SHP77 (cell line): ENCODE measurements around the gene EFNB2.

Source experiments
- DNase-seq, 2 experiments: peaks; one replicate each; lab custom pipeline; 2025; lab: John Stamatoyannopoulos, UW

EFNB2 gene

DNA sequence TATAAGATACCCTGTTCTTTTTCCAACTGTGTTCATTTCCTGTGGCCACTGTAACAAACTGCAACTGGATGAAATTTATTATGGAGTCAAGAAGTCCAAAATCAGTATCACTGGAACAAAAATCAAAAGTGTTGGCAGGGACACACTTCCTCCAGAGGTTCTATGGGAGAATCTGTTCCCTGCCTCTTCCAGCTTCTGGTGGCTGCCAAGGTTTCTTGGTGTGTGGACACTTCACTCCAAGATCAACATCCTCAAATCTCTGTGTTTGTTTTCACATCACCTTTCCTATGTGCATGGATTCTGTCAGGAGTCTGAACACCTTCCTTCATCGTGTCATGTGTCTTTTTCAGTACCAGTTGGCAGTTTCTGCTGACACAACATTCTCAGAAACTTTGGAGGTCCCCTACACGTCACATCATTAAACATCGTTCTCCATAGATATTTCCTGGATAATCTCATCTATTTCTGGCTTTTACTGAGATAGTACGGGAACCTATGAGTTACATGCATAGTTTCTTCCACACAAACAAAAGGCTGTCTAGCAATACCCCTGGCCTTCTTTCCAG, 15.2 kb upstream of the EFNB2 start:
- DNase-seq, result no peak

DNA sequence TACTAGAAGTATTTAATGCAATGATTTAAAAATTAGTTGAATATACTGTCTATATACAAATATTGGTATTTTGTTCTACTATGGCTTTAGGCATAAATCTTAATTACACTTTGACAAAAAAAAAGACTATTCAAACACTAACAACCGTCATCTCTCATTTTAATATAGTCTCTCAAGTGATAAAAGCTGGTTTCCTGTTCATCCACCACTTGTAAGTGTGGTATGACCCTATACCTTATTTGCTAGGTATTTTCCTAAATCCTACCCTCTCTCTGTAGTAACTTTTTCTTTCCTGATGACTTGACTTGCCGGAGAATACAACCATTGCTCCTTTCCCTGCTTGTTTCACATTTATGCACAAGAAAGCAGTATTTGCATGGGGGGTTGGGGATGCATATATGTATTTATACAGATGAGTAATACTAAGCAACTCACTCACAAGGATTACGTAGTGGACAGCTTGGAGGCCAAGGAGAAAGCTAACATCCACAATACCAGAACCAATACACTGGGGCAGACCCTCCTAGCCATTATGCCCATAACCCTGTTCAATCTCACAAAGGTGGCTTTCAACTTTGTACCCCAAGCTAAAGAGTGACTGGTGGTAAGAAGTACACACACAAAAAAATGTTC, 12.7 kb upstream of the EFNB2 start:
- DNase-seq, result no peak

- no peak for DNase-seq
Observed at GRCh38 chr13:106541826-106542225, 6.4 kb upstream of the EFNB2 start.

- DNase-seq, result no peak
Observed at GRCh38 chr13:106540613-106541012, 5.2 kb upstream of the EFNB2 start.

GRCh38 chr13:106537521-106537920, 2.1 kb upstream of the EFNB2 start:
- DNase-seq, result no peak

DNA sequence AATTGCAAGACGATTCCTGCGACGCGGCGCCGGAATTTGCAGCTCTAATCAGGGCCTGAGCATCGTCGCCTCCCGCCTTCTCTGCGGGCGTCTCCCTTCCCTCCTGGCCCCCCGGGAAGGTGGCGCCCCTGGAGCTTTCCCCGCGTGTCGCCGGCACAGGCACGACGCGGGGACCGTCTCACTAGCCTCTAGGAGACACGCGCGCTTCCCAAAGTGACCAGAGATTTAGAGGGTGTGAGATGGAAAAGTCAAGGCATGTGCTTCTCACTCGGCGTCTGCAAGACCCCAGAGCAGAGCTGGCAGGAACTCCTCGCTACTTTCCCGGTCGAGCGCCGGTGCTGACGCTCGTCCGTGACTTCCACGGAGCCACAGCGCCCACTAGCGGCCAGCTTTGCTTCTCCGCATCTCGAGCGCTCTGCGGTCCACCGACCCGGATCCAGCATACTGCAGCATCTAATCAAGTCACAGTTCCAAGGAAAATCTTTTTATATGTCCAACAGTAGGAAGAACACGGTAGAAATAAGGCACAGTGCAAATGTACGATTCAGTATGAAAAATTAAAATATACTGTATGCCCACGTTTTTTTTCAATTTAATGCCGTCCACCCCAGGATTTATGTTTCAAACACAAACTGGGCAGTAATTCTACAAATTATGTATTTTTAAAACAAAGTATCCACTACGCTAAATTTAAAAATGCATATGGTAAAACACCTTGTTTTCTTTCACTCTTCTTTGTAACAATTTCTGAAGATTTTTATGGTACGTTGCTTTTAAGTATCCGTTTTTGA, 977 bp upstream of the EFNB2 start:
- DNase-seq, result peak; percentile 82 to 89

DNA sequence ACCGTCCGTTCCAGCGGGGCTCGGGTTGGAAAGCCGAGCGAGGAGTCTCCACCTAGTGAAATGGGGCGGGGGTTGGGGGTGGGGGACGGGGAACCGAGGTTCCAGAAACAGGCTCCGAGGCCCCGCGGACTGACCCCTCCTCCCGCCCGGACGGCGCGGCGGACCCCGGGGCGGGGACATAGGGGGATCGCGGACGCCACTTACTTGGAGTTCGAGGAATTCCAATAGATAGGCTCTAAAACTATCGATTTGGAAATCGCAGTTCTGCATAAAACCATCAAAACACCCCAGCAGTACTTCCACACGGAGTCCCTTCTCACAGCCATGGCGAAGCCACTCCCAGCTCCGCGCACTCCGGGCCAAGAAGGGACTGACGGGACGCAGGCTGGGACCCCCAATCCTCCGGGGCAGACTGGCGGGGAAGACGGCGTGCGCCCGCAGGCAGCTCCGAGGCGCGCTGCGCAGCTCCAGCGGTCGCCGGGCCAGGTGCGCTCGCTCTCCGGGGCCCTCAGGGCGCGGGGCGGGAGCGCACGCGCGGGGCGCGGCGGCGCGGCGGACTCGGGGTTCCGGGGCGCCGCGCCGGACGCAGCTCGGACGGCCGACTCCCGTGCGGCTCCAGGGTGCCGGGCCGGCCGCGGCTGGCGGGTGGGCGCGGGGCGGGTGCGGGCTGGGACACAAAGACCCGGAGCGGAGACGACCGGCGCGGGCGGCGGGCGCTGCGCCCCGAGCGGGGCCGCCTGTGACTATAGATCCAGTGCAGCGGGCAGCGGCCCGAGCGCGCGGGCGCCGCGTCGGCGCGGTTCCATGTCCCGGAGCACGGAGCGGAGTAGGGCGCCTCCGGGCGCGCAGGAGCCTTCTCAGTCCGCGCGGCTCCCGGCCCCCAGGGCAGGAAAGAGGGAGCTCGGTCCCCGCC, 567 bp downstream of the EFNB2 start:
- DNase-seq, result no peak

- DNase-seq, result peak; percentile 35 to 40
Observed at GRCh38 chr13:106533943-106534638, 1.4 kb downstream of the EFNB2 start.

DNA sequence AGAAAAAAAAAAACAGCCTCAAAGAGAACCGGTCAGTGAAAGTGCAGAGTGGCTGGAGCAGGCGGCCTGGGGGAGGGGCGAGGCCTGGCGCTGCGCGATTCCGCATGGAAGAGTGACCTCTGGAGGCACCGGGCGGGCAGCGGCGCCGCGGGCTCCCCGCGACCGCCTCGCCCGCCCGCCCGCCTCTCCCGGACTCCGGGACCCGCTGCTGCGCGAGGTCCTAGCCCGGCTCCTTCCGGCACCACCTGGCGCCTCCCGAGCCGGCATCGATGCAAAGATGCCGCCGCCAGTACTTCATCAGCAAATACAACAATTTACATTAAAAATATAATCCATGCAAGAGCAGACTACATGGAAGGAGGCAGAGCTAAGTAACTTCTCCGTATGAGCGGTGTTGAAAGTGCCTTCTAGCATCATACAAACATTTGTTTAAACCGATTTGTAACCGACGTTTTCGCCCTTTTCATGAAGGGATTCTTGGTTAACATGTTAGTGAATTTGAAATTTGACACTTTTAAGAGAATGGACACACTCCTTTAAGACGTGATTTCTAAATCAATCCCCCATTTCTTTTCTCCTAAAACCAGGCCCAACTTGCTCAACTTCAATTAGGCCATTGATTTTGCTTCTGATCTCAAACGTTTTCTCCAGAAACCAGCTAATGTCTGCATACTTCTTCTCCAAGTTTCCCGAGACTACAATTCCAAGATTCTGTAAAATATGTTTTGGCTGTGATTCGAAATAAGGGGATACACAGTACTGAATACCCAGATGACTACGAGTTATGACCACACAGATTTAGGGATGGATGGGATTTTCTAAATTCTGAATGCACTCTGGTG, 2.1 kb downstream of the EFNB2 start:
- DNase-seq, result peak; percentile 61 to 86

GRCh38 chr13:106532111-106532929, 3.1 kb downstream of the EFNB2 start:
- DNase-seq, result no peak

DNA sequence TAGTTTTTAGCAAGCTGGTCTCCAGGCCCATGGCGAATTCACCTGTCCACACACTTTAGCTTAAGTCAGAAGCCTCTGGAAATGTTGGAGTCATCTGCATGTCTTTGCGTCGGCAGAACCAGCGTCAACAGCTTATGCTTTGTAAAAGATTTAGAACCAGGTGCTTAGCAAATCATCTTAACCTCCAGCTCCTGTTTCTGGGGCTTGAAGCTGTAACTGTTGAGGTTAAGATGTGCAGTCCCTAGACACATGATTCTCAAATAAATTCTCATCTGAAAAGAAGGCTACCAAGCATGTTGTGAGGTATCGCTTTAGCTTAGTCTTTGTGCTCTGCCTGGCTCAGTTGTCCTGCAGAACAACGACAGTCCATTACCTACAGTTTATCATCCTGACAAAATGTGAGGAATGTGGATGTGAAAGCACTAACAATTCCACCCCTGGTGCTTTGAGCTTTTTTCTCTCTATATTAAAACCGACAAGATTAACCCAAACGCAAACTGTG, 4.4 kb downstream of the EFNB2 start:
- DNase-seq, result no peak

DNA sequence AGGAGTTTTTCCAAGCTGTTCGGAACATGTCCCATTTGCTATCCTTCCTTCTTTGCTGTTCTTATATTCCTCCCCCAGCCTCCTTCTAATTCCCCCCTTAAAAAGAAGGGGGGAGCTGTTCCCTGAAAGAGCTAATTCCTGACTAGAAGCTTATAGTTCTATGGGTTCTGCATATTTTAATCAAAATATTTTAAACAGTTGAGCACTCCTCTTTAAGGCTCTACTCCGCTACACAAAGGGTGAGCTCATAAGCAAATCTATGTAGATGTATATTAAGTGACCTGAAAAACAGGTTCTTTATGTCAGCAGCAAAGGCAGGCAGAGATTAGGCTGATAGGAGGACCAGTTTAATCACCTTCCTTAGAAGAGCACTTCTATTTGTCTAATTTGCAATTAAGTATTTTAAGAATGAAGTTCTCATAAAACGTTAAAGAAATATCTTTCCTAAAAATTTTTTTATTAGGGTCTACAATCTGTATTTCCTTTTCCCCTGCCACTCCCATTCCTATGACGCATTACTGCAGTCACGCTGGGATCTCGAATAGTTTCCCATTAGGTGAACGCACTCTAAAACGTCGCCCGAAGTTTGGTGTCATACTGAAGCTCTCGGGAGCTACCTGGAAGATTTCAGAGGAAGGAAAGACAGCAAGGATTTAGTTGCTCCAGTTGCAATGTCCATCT, 5.2 kb downstream of the EFNB2 start:
- DNase-seq, result no peak

DNA sequence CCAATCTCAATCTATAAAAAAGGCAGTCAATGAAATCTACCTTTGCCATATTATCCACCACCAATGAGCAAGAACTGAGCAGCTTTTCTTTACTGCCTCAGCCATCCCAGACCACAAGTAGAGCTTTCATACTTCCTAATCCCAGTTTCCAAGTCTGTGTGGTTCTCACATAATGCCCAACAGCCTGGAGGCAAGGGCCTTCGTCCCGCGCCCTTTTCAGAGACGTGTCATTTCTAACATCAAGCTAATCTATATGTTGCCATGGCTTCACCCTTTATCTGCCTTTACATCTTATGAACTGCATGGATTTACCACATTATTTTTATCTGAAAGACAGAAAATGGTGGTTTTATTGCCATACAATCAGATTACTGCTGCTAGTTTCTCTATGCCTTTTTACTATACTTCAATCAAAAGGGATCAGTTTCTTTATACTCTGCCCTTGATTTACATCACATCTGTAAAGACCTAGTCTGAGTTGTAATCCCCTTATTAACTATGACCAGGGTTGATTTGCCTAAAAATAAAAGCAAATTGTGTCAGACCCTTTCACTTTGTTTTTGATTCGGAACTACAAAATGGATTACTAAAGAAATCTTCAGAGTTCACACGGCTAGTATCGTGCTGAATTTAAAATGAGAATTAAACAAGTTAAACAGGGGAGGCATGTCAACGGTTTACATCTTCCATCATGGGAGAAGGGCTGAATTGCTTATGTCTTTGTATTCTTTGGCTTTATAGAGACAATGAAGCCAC, 5.9 kb downstream of the EFNB2 start:
- no peak for DNase-seq

DNA sequence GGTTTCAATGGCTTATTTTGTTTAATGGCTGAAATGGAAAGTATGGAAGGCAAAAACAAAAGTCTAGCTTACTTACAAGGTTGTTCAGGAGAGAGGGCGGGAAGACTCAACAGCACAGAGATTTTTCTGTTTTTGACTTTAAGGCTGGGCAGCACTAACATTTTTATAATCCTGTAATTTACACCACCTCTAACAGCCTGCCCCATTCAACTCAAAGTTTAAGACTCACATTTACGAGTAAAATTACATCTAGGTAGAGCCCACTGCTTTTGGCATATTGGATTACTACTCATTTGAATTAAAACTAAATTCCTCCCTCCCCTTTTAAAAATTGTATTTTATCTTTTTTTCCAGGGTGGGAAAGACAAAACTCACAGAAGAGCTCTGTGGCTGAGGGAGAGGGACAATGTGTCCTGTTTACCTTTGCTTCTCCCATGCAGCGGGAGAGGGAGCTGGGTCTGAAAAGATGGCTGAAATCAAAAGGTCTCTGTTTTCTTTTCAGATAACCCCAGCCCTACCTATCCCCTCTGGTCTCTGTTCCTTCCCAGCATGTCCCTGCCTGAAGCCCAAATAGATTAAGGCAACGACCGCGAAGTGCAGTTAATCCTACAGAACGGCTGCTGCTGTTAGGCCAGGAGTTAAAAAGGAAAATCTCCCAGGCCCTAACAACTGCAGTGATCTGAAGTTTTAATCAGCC, 6.6 kb downstream of the EFNB2 start:
- DNase-seq, result no peak

DNA sequence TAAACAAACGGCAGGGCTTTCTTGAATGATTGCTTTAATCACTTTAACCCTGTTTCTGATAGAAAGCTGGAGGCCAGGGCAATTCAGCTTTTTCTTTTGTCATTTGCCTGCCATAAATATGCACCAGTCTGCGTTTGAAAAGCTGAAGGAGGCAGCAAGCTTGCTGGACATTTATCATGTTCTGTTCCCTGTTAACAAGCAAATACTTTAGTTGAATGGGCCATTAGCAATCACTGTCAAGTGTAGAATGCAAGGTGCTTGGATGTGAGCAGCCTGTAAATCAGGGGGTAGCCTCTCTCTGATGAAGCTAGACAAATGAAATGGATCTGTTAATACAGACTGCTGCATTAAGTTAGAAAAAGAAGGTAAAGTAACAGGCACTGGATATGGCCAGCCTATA, 7.6 kb downstream of the EFNB2 start:
- DNase-seq, result no peak

- no peak for DNase-seq
Observed at GRCh38 chr13:106527445-106527801, 8.0 kb downstream of the EFNB2 start.

DNA sequence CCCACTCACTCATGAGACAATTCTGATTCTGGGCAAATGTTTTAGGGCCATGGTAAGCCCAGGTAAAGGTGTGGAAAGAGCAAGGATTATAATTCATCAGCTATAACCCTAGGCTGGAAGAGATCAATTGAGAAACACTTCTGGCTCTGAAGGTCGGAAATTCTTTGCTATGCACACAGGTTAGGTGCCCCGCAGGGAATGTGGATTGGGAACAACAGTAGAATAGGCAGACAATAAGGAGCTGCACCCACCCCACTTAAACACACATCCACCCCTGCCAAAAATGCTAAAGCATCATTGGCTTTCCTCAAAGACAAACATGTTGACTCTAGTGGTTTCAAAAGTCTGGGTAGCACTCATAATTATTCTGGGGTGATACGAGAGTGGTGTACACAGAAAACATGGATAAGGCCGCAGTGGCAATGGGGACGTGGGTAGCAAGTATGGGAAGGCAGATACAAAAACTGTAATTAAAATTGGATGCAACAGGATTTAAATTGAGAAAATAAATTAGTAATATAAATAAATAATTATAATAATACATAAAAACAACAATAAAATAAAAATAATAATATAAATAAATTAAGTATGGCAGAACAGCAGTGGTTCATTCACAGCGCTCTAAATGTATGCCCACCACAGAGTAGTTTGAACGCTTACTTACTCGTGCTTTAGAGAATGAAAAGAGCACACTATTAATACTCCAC, 8.6 kb downstream of the EFNB2 start:
- no peak for DNase-seq
